DND-41 (cell line): ENCODE results near the gene IFNLR1.

ENCODE experiments used
- ATAC-seq: fragments of 200-7000 bp; cut with Tn5 transposase; 3 replicates; pipeline ENCODE4 v1.9.1; 2021; ENCODE audit warnings: low read depth; ENCODE audit not compliant: insufficient read depth
- DNase-seq: peaks from one replicate; pipeline ENCODE4 v3.0.0-alpha.2; 2020
- H2AFZ ChIP-seq: 2 replicates; pipeline ENCODE4 v1.6.0; 2012; ENCODE audit warnings: low read depth, low read length
- H3K27ac ChIP-seq: 2 replicates; pipeline ENCODE4 v1.5.1; 2012; ENCODE audit warnings: low read length, inconsistent platforms
- H3K27me3 ChIP-seq: fragments of 200-600 bp; sonication (generic); 2 replicates; pipeline ENCODE4 v1.6.0; 2012; ENCODE audit warnings: low read length, mild to moderate bottlenecking, inconsistent platforms; ENCODE audit not compliant: insufficient read depth, poor library complexity
- H3K36me3 ChIP-seq: 2 replicates; pipeline ENCODE4 v1.5.1; 2012; ENCODE audit warnings: low read length, inconsistent platforms; ENCODE audit not compliant: insufficient read depth
- H3K4me1 ChIP-seq: 2 replicates; pipeline ENCODE4 v1.5.1; 2012; ENCODE audit warnings: mild to moderate bottlenecking, low read length; ENCODE audit not compliant: insufficient read depth
- H3K4me2 ChIP-seq: 2 replicates; pipeline ENCODE4 v1.6.0; 2012; ENCODE audit warnings: mild to moderate bottlenecking, moderate library complexity, low read length, inconsistent platforms; ENCODE audit not compliant: insufficient read depth
- H3K4me3 ChIP-seq, 2 experiments: fragments of 200-600 bp in 1 of 2; shearing (Covaris generic) in 1 of 2; 2 replicates each; pipeline ENCODE4 v1.5.1; 2012 to 2016; ENCODE audit warnings: inconsistent platforms in 2 of 2, low read length in 2 of 2, mild to moderate bottlenecking in 2 of 2, low read depth in 1 of 2, moderate library complexity in 1 of 2
- H3K79me2 ChIP-seq: 2 replicates; pipeline ENCODE4 v1.6.0; 2012; ENCODE audit warnings: low read length, inconsistent platforms; ENCODE audit not compliant: insufficient read depth
- H3K9ac ChIP-seq: 2 replicates; pipeline ENCODE4 v1.6.0; 2012; ENCODE audit warnings: low read depth, mild to moderate bottlenecking, inconsistent platforms, low read length, moderate library complexity
- H3K9me3 ChIP-seq: 2 replicates; pipeline ENCODE4 v1.5.1; 2012; ENCODE audit warnings: low read length, moderate library complexity, mild to moderate bottlenecking, inconsistent platforms; ENCODE audit not compliant: insufficient read depth, severe bottlenecking
- H4K20me1 ChIP-seq: 2 replicates; pipeline ENCODE4 v1.6.0; 2012; ENCODE audit warnings: low read length; ENCODE audit not compliant: insufficient read depth
- CTCF ChIP-seq: IDR thresholded peaks from 2 replicates; pipeline ENCODE4 v1.5.1; 2012; ENCODE audit warnings: borderline replicate concordance, low read length, moderate library complexity, mild to moderate bottlenecking; ENCODE audit not compliant: poor library complexity, severe bottlenecking; ENCODE audit errors: extremely low read depth
- EZH2 ChIP-seq: IDR thresholded peaks from 3 replicates; pipeline ENCODE4 v1.6.1; 2012; ENCODE audit warnings: borderline replicate concordance, low read depth, mild to moderate bottlenecking, moderate library complexity, low read length, inconsistent platforms; ENCODE audit not compliant: severe bottlenecking

The IFNLR1 gene

GRCh38 chr1:24154215-24154614 is 32.9 kb downstream of the IFNLR1 start:
- H3K27me3 ChIP-seq = peaks cover 35% of the 10 kb centered on the region
- H3K36me3 ChIP-seq = no peaks in the 10 kb centered on the region
- H3K4me3 ChIP-seq = no peak overlapping the region
- no peak overlapping the region for H3K27ac ChIP-seq
- H4K20me1 ChIP-seq = peaks cover 4% of the 10 kb centered on the region; the same call in 1 of the 2 replicates
- TF ChIP-seq CTCF = no peak
- no peak for TF ChIP-seq EZH2
- H3K4me1 ChIP-seq = no peaks in the 10 kb centered on the region
- no peaks in the 10 kb centered on the region for H3K9me3 ChIP-seq
- H3K4me2 ChIP-seq = no peak overlapping the region
- ATAC-seq (no peak), DNase-seq (no peak)
- no peak overlapping the region for H2AFZ ChIP-seq
- H3K79me2 ChIP-seq = no peaks in the 10 kb centered on the region
- no peak overlapping the region for H3K9ac ChIP-seq

- Histone ChIP-seq H3K4me3 (no peak overlapping the region), H3K36me3 (no peaks in the 10 kb centered on the region), H3K9me3 (no peaks in the 10 kb centered on the region), H3K9ac (no peak overlapping the region), H3K79me2 (no peaks in the 10 kb centered on the region), H4K20me1 (peaks cover 7% of the 10 kb centered on the region; the same call in 1 of the 2 replicates), H3K4me2 (no peak overlapping the region), H3K27ac (no peak overlapping the region), H2AFZ (no peak overlapping the region), H3K4me1 (no peaks in the 10 kb centered on the region), H3K27me3 (peaks cover 41% of the 10 kb centered on the region)
- ATAC-seq (no peak), DNase-seq (no peak)
- TF ChIP-seq CTCF = no peak
- no peak for TF ChIP-seq EZH2
Measured at GRCh38 chr1:24152631-24153494, 34.2 kb downstream of the IFNLR1 start.

- Histone ChIP-seq H4K20me1 (peaks cover 7% of the 10 kb centered on the region; the same call in 1 of the 2 replicates), H3K79me2 (no peaks in the 10 kb centered on the region), H3K4me1 (no peaks in the 10 kb centered on the region), H3K27me3 (peaks cover 45% of the 10 kb centered on the region), H3K9me3 (no peaks in the 10 kb centered on the region), H3K27ac (no peak overlapping the region), H2AFZ (no peak overlapping the region), H3K4me2 (no peak overlapping the region), H3K9ac (no peak overlapping the region), H3K4me3 (no peak overlapping the region), H3K36me3 (no peaks in the 10 kb centered on the region)
- DNase-seq (no peak), ATAC-seq (no peak)
- TF ChIP-seq EZH2 (no peak), CTCF (no peak)
Measured at GRCh38 chr1:24151175-24151533, 35.9 kb downstream of the IFNLR1 start.
